ENCODE results near the gene IL17RD.

The IL17RD gene

GRCh38 chr3:57164657-57165573 lies at the start of gene IL17RD:
IL17RD (minus strand) TSS chr3:57165353; CDS start chr3:57165286, 67 bp downstream.
- peak; percentile 38 to 65 for DNase-seq

- no peak for DNase-seq
Observed at GRCh38 chr3:57206423-57206822, 41.3 kb upstream of the IL17RD start.

- DNase-seq, result no peak
Observed at GRCh38 chr3:57199895-57200297, 34.7 kb upstream of the IL17RD start, which contains the start of gene HESX1. HESX1 (minus strand) TSS chr3:57199978; CDS start chr3:57199918, 60 bp downstream.

- DNase-seq, result no peak
Observed at GRCh38 chr3:57194641-57195040, 29.5 kb upstream of the IL17RD start.

GRCh38 chr3:57192028-57192427 lies 26.9 kb upstream of the IL17RD start:
- no peak for DNase-seq

- DNase-seq, result no peak
Observed at GRCh38 chr3:57184526-57184925, 19.4 kb upstream of the IL17RD start.

GRCh38 chr3:57179580-57180410 lies 14.6 kb upstream of the IL17RD start:
- no peak for DNase-seq

GRCh38 chr3:57176045-57176444 lies 10.9 kb upstream of the IL17RD start:
- no peak for DNase-seq

- no peak for DNase-seq
Observed at GRCh38 chr3:57173687-57174086, 8.5 kb upstream of the IL17RD start.

- DNase-seq, result no peak
Observed at GRCh38 chr3:57170946-57171345, 5.8 kb upstream of the IL17RD start.

GRCh38 chr3:57169872-57170623 lies 4.9 kb upstream of the IL17RD start:
- peak; percentile 40 to 68 for DNase-seq

GRCh38 chr3:57169108-57169507 lies 4.0 kb upstream of the IL17RD start:
- DNase-seq, result no peak

- no peak for DNase-seq
Observed at GRCh38 chr3:57168151-57168550, 3.0 kb upstream of the IL17RD start.

- DNase-seq, result no peak
Observed at GRCh38 chr3:57166660-57167059, 1.5 kb upstream of the IL17RD start.

GRCh38 chr3:57165641-57166040 lies 488 bp upstream of the IL17RD start:
- DNase-seq, result no peak

GRCh38 chr3:57164217-57164656 lies 916 bp downstream of the IL17RD start:
- DNase-seq, result no peak

- no peak for DNase-seq
Observed at GRCh38 chr3:57163751-57164150, 1.4 kb downstream of the IL17RD start.

- DNase-seq, result no peak
Observed at GRCh38 chr3:57161915-57162314, 3.2 kb downstream of the IL17RD start.

GRCh38 chr3:57160765-57161538 lies 4.2 kb downstream of the IL17RD start:
- no peak for DNase-seq

GRCh38 chr3:57160076-57160764 lies 4.9 kb downstream of the IL17RD start:
- DNase-seq, result no peak
